K562 (cell line): ENCODE measurements around the gene ERBB3. TPM values are rescaled to one million over a fixed set of nuclear protein-coding genes. Genes with fewer than 3 reads are reported as not detected.

Experiments
- ATAC-seq: fragments of 200-7000 bp; cut with Tn5 transposase; 3 replicates; pipeline ENCODE4 v1.9.1; 2020; ENCODE audit warnings: moderate library complexity
- Bru-seq: library from RNA; stranded (reverse); fragments of 400-500 nt; gene quantifications from one replicate; lab custom pipeline; 2021; lab: Mats Ljungman, UMichigan
- BruChase-seq, 2 experiments: library from RNA; stranded (reverse); fragments of 400-500 nt; gene quantifications; one replicate each; lab custom pipeline; 2021; lab: Mats Ljungman, UMichigan
- BruUV-seq: library from RNA; stranded (reverse); fragments of 400-500 nt; replicated peaks from 2 replicates; lab custom pipeline; 2021; lab: Mats Ljungman, UMichigan
- CTCF ChIA-PET: fragments of 300-600 bp; formaldehyde crosslinking; extraction: SDS; loops from one replicate; lab custom pipeline; 2021; ENCODE audit warnings: low intra/inter-chr PET ratio; lab: Yijun Ruan, JAX
- POLR2A ChIA-PET: fragments of 300-600, 350-650 bp; sonication (Branson Sonifier 250); formaldehyde crosslinking; extraction: SDS; loops from one replicate; lab custom pipeline; 2021; ENCODE audit warnings: antibody characterized with exemption, inconsistent platforms; lab: Yijun Ruan, JAX
- DNase-seq, 4 experiments: peaks; one replicate each; pipeline versions ENCODE4 v3.0.0 to v3.0.0-alpha.2; 2011 to 2018; ENCODE audit warnings: low spot score in 3 of 4, mixed read lengths in 3 of 4; ENCODE audit errors: extremely low read depth in 1 of 4
- FAIRE-seq: peaks from 2 replicates; lab custom pipeline; 2011; peaks lifted over from hg19 to GRCh38; lab: Jason Lieb, UNC
- H2AFZ ChIP-seq: 2 replicates; pipeline ENCODE4 v1.6.0; 2011; ENCODE audit warnings: low read depth, low read length, control low read depth, inconsistent platforms
- H3K27ac ChIP-seq: fragments of 200-600 bp; 3 replicates; pipeline ENCODE4 v1.8.0; 2011; ENCODE audit warnings: low read depth, mild to moderate bottlenecking, control low read depth, inconsistent platforms, low read length, moderate library complexity, mixed read lengths; ENCODE audit errors: extremely low read depth
- H3K27me3 ChIP-seq, 2 experiments: fragments of 300-600 bp in 1 of 2; 2 replicates in 1 of 2; 3 replicates in 1 of 2; pipeline versions ENCODE4 v1.6.0 to v1.8.0; 2011; ENCODE audit warnings: inconsistent platforms in 2 of 2, low read length in 2 of 2, mild to moderate bottlenecking in 1 of 2, mixed read lengths in 1 of 2, moderate library complexity in 1 of 2; ENCODE audit not compliant: control insufficient read depth in 2 of 2, insufficient read depth in 2 of 2
- H3K36me3 ChIP-seq: fragments of 300-600 bp; 3 replicates; pipeline ENCODE4 v1.8.0; 2011; ENCODE audit warnings: mild to moderate bottlenecking, low read length, inconsistent platforms; ENCODE audit not compliant: control insufficient read depth, insufficient read depth
- H3K4me1 ChIP-seq, 2 experiments: fragments of 200-600 bp in 1 of 2; replicated peaks in 1 of 2; 2 replicates in 1 of 2; 3 replicates in 1 of 2; pipeline versions ENCODE4 v1.5.1 to v1.8.0; 2011; ENCODE audit warnings: inconsistent platforms in 2 of 2, low read length in 2 of 2, mild to moderate bottlenecking in 1 of 2, mixed read lengths in 1 of 2, moderate library complexity in 1 of 2; ENCODE audit not compliant: control insufficient read depth in 2 of 2, insufficient read depth in 2 of 2
- H3K4me2 ChIP-seq: 2 replicates; pipeline ENCODE4 v1.6.1; 2011; ENCODE audit warnings: low read length, control low read depth, inconsistent platforms, mixed read lengths; ENCODE audit not compliant: insufficient read depth
- H3K4me3 ChIP-seq: fragments of 200-600 bp; sonication (generic), shearing (Covaris generic); 2 replicates; pipeline ENCODE4 v1.5.1; 2016; ENCODE audit warnings: control low read depth, inconsistent platforms
- H3K79me2 ChIP-seq: fragments of 200-600 bp; 3 replicates; pipeline ENCODE4 v1.8.0; 2011; ENCODE audit warnings: low read length, inconsistent platforms; ENCODE audit not compliant: control insufficient read depth, insufficient read depth
- H3K9ac ChIP-seq, 2 experiments: 2 replicates each; pipeline versions ENCODE4 v1.6.0 to v1.6.1; 2011; ENCODE audit warnings: low read depth in 2 of 2, low read length in 2 of 2, control low read depth in 1 of 2, inconsistent platforms in 1 of 2, mild to moderate bottlenecking in 1 of 2, mixed read lengths in 1 of 2; ENCODE audit not compliant: insufficient read depth in 1 of 2
- H3K9me1 ChIP-seq: one replicate; pipeline ENCODE4 v1.6.0; 2011; ENCODE audit warnings: inconsistent platforms, mild to moderate bottlenecking, low read length, moderate library complexity; ENCODE audit not compliant: control insufficient read depth, insufficient read depth
- H3K9me3 ChIP-seq: replicated peaks from 2 replicates; pipeline ENCODE4 v1.5.1; 2011; ENCODE audit warnings: low read depth, low read length, inconsistent platforms; ENCODE audit not compliant: control insufficient read depth, insufficient read depth
- H4K20me1 ChIP-seq: replicated peaks from 2 replicates; pipeline ENCODE4 v1.6.1; 2011; ENCODE audit warnings: low read length, inconsistent platforms, mixed read lengths; ENCODE audit not compliant: control insufficient read depth, insufficient read depth
- POLR2G ChIP-seq: fragments of 200-400 bp; formaldehyde crosslinking; IDR thresholded peaks from 2 replicates; pipeline ENCODE4 v1.6.1; 2017; ENCODE audit warnings: low read depth, mild to moderate bottlenecking, antibody characterized with exemption, low read length, moderate library complexity
- RBM15 ChIP-seq: fragments of 200-400 bp; formaldehyde crosslinking; IDR thresholded peaks from 2 replicates; pipeline ENCODE4 v1.6.1; 2018; ENCODE audit warnings: mild to moderate bottlenecking, low read length, moderate library complexity; ENCODE audit not compliant: insufficient read depth
- ZNF263 ChIP-seq: sonication (generic); formaldehyde crosslinking; IDR thresholded peaks from 2 replicates; pipeline ENCODE4 v1.8.0; 2022; ENCODE audit warnings: mild to moderate bottlenecking, missing genetic modification reagents, borderline replicate concordance
- WGBS: fragments of 100-300 bp; shearing (Covaris generic); methylation state at CpG from one replicate; pipeline ENCODE4 v1.1.6; 2016; ENCODE audit warnings: low coverage, mixed read lengths; ENCODE audit not compliant: insufficient coverage; ENCODE audit errors: missing lambda C conversion rate; 5-methylcytosine and 5-hydroxymethylcytosine counted together
- in situ Hi-C: fragments of 300-500 bp; cut with MboI; formaldehyde crosslinking; loops from 4 replicates; pipeline ENCODE4 v1.15.0; 2018; ENCODE audit warnings: inconsistent platforms, mixed read lengths
- intact Hi-C: fragments of 100-400 bp; cut with micrococcal nuclease; formaldehyde crosslinking; loops from 2 replicates; pipeline ENCODE4 v1.14.2; 2022
- long read RNA-seq, 3 experiments: library from polyadenylated mRNA in 2 of 3; library from RNA in 1 of 3; unstranded in 2 of 3; stranded (forward) in 1 of 3; transcript quantifications; one replicate each; pipeline ENCODE4 v2.0.0, GENCODE V29; 2019 to 2022
- polyA minus RNA-seq, 3 experiments: library from RNA; depleted of rRNA, polyadenylated mRNA; stranded (reverse); fragments of >200 nt; gene quantifications; 2 replicates each; pipeline ENCODE4 v1.2.3, GENCODE V29; 2011
- polyA plus RNA-seq, 8 experiments: library from polyadenylated mRNA; depleted of rRNA in 4 of 8; stranded (reverse) in 5 of 8; unstranded in 3 of 8; fragments of >200 nt; fragmentation: Nextera tagmentation in 2 of 8; fragmentation: Illumina TruSeq in 1 of 8; extraction: Ambion mirVana in 2 of 8; extraction: Trizol in 1 of 8; gene quantifications; 2 replicates each; pipeline versions ENCODE4 v1.2.1 to v1.2.3, GENCODE V29; 2011 to 2014; ENCODE audit warnings: inconsistent platforms in 1 of 8, missing spikeins in 1 of 8
- total RNA-seq, 7 experiments: library from RNA; depleted of rRNA in 6 of 7; stranded (reverse); fragments of >200 nt in 6 of 7; fragmentation: Illumina TruSeq in 2 of 7; extraction: Trizol in 2 of 7; gene quantifications; 2 replicates each; pipeline versions ENCODE4 v1.2.1 to v1.2.3, GENCODE V29; 2011 to 2021; ENCODE audit warnings: low replicate concordance in 1 of 7
- TF ChIP-seq, protein P1 (sequence below): fragments of 250-450 bp; sonication (Bioruptor Pico); IDR thresholded peaks from 2 replicates; pipeline ENCODE4 v1.9.0; 2021; ENCODE audit warnings: mild to moderate bottlenecking
- TF ChIP-seq, protein P2 (sequence below), 2 experiments: fragments of 450-650 bp in 1 of 2; sonication (generic) in 1 of 2; formaldehyde crosslinking in 1 of 2; IDR thresholded peaks; 2 replicates each; pipeline versions ENCODE4 v1.7.1 to v1.9.0; 2016 to 2022; ENCODE audit warnings: inconsistent platforms in 1 of 2, mild to moderate bottlenecking in 1 of 2, missing genetic modification reagents in 1 of 2

The ERBB3 gene
- 26.3 and 40.1 TPM in 2 replicates for total RNA-seq (2011; cell fraction: chromatin; rRNA removed; ENCODE audit: low replicate concordance)
- total RNA-seq (2011; cell fraction: nucleolus; rRNA removed) = 15.7 and 18.8 TPM in 2 replicates
- 18.2 and 30.1 TPM in 2 replicates for total RNA-seq (2011; cell fraction: nucleoplasm; rRNA removed)
- total RNA-seq (2014; rRNA removed) = 3.6 and 4.2 TPM in 2 replicates
- total RNA-seq (2014; rRNA removed; fragmentation: Illumina TruSeq; extraction: Trizol) = 2.6 and 3.1 TPM in 2 replicates
- 2.0 and 2.6 TPM in 2 replicates for total RNA-seq (2015; rRNA removed; fragmentation: Illumina TruSeq; extraction: Trizol)
- total RNA-seq (2021) = 5.1 and 5.5 TPM in 2 replicates
- 5.3 and 12.2 TPM in 2 replicates for polyA plus RNA-seq (2011; rRNA removed)
- 2.8 and 9.7 TPM in 2 replicates for polyA plus RNA-seq (2011; cell fraction: cytosol; rRNA removed)
- polyA plus RNA-seq (2011; cell fraction: nucleus; rRNA removed) = 5.9 and 15.1 TPM in 2 replicates
- polyA plus RNA-seq (2012) = 2.7 and 9.2 TPM in 2 replicates
- 4.0 and 5.4 TPM in 2 replicates for polyA plus RNA-seq (2014; fragmentation: Illumina TruSeq; extraction: Trizol)
- 1 to 10 TPM; 1.5 to 1.8 TPM for polyA plus RNA-seq (2014; fragmentation: Nextera tagmentation; extraction: Ambion mirVana)
- polyA plus RNA-seq (2014; rRNA removed) = 3.8 and 7.4 TPM in 2 replicates
- 9.6 and 21.6 TPM in 2 replicates for polyA minus RNA-seq (2011; rRNA and poly(A)+ RNA removed)
- 5.8 and 11.6 TPM in 2 replicates for polyA minus RNA-seq (2011; cell fraction: cytosol; rRNA and poly(A)+ RNA removed)
- 6.5 and 19.8 TPM in 2 replicates for polyA minus RNA-seq (2011; cell fraction: nucleus; rRNA and poly(A)+ RNA removed)
- Bru-seq, nascent RNA = percentile 49 among the genes with signal in this experiment
- percentile 44 among the genes with signal in this experiment for BruChase-seq, experiment 1, labeled RNA remaining after a 2-hour chase
- BruChase-seq, experiment 2, labeled RNA remaining after a 6-hour chase = percentile 49 among the genes with signal in this experiment
- long read RNA-seq, experiment 1, full-length matches to known transcripts = 2 of 4 reads
- long read RNA-seq, experiment 1, partial matches to known transcripts = 2 of 4 reads
- long read RNA-seq, experiment 1, other reads (novel, unspliced or antisense) = 0 of 4 reads
- long read RNA-seq, experiment 2 = 0 reads
- long read RNA-seq, experiment 3 = 0 reads

DNA sequence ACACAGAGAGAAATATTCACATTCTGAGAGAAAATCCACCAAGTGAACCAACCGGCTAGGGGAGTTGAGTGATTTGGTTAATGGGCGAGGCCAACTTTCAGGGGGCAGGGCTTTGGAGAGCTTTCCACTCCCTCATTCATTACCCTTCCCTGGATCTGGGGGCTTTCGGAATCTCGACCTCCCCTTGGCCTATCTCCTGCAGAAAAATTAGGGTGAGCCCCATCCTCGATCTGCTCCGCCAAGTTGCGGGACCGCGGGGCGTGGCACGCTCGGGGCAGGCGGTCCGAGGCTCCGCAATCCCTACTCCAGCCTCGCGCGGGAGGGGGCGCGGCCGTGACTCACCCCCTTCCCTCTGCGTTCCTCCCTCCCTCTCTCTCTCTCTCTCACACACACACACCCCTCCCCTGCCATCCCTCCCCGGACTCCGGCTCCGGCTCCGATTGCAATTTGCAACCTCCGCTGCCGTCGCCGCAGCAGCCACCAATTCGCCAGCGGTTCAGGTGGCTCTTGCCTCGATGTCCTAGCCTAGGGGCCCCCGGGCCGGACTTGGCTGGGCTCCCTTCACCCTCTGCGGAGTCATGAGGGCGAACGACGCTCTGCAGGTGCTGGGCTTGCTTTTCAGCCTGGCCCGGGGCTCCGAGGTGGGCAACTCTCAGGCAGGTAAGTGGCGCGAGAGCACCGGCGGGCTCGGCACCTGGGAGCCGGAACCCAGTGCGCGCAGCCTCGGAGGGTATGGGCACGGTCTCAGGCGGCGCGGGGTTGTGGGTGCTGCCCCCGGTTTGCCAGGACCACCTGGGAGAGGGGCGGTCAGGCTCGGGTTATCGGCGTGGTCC, at the start of gene ERBB3:
ERBB3 (plus strand) TSS at position 443 of the 833 bp plus-strand sequence; CDS start at position 579, 136 bp downstream.
- ATAC-seq (peak; percentile 91), DNase-seq (peak; percentile 90 to 94 (median 94)), FAIRE-seq (peak; percentile 73)
- Histone ChIP-seq H3K4me2 (peak within 1 kb of the TSS; percentile 89), H4K20me1 (no peaks in the 10 kb centered on the region), H3K4me3 (peak within 1 kb of the TSS; percentile 51), H3K9me1 (no peaks in the 10 kb centered on the region), H3K79me2 (no peaks in the 10 kb centered on the region), H3K9ac (peak within 1 kb of the TSS; percentile 48 to 90), H3K9me3 (no peaks in the 10 kb centered on the region), H2AFZ (peak within 1 kb of the TSS; percentile 84), H3K27ac (no peak within 1 kb of the TSS), H3K27me3 (no peaks in the 10 kb centered on the region; a peak in 1 of 5 replicates), H3K4me1 (peaks cover 32 to 40% of the 10 kb centered on the region in 2 experiments), H3K36me3 (no peaks in the 10 kb centered on the region)
- CTCF ChIA-PET = interaction anchor here (0.6 kb wide), 1 partner anchor 32 kb away, joined by 4 read pairs; no protein-coding TSS in a partner anchor
- in situ Hi-C loops (no loop called here), intact Hi-C loops (no loop called here)
- WGBS = 1% methylated on average over 57 of the region's 59 CpGs
- TSS peak; percentile 54 for BruUV-seq
- POLR2A ChIA-PET = interaction anchor here (0.6 to 1.8 kb wide), 7 partner anchors 12 to 78 kb away, joined by 3 to 10 read pairs (median 4); partner anchors contain the start of genes MYL6 and PA2G4
- TF ChIP-seq RBM15 (no peak), POLR2G (peak; percentile 79), ZNF263 (CRISPR knock-in tag) (no peak; the same call in none of the 2 replicates)
- TF ChIP-seq, protein P1, sequence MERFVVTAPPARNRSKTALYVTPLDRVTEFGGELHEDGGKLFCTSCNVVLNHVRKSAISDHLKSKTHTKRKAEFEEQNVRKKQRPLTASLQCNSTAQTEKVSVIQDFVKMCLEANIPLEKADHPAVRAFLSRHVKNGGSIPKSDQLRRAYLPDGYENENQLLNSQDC (CRISPR knock-in tag) = no peak
- TF ChIP-seq, protein P2, sequence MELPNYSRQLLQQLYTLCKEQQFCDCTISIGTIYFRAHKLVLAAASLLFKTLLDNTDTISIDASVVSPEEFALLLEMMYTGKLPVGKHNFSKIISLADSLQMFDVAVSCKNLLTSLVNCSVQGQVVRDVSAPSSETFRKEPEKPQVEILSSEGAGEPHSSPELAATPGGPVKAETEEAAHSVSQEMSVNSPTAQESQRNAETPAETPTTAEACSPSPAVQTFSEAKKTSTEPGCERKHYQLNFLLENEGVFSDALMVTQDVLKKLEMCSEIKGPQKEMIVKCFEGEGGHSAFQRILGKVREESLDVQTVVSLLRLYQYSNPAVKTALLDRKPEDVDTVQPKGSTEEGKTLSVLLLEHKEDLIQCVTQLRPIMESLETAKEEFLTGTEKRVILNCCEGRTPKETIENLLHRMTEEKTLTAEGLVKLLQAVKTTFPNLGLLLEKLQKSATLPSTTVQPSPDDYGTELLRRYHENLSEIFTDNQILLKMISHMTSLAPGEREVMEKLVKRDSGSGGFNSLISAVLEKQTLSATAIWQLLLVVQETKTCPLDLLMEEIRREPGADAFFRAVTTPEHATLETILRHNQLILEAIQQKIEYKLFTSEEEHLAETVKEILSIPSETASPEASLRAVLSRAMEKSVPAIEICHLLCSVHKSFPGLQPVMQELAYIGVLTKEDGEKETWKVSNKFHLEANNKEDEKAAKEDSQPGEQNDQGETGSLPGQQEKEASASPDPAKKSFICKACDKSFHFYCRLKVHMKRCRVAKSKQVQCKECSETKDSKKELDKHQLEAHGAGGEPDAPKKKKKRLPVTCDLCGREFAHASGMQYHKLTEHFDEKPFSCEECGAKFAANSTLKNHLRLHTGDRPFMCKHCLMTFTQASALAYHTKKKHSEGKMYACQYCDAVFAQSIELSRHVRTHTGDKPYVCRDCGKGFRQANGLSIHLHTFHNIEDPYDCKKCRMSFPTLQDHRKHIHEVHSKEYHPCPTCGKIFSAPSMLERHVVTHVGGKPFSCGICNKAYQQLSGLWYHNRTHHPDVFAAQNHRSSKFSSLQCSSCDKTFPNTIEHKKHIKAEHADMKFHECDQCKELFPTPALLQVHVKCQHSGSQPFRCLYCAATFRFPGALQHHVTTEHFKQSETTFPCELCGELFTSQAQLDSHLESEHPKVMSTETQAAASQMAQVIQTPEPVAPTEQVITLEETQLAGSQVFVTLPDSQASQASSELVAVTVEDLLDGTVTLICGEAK (IDR thresholded peaks at IDR 0.05) = peak; percentile 67
- TF ChIP-seq, protein P2 (CRISPR knock-in tag; IDR thresholded peaks at IDR 0.05) = no peak
